GM21619 (cell line): ENCODE measurements around the gene RGN.
"Not testable (repeated sequence)": the region's sequence is repeated elsewhere in the genome, so short reads cannot be mapped to it uniquely, and the experiment has no call there.

ENCODE experiments used
- ATAC-seq: cut with Tn5 transposase; IDR thresholded peaks from one replicate; pipeline ENCODE4 v1.9.1; 2021; ENCODE audit not compliant: unreplicated experiment

Gene RGN

GRCh38 chrX:47078129-47079043 is at the start of gene RGN:
TSS of gene RGN (plus strand) at chrX:47078443. CDS start at chrX:47081145, 2,702 bp downstream.
- ATAC-seq: no peak

- no peak for ATAC-seq
Measured at GRCh38 chrX:47030339-47030738, 47.9 kb upstream of the RGN start.

- ATAC-seq: no peak
Measured at GRCh38 chrX:47047989-47048388, 30.3 kb upstream of the RGN start.

GRCh38 chrX:47059142-47059874 is 18.9 kb upstream of the RGN start:
- no peak for ATAC-seq

GRCh38 chrX:47060708-47061107 is 17.5 kb upstream of the RGN start:
- no peak for ATAC-seq

GRCh38 chrX:47061238-47061919 is 16.9 kb upstream of the RGN start:
- ATAC-seq: no peak

GRCh38 chrX:47063179-47063578 is 15.1 kb upstream of the RGN start:
- no peak for ATAC-seq

- ATAC-seq: no peak
Measured at GRCh38 chrX:47068214-47068613, 10.0 kb upstream of the RGN start.

- ATAC-seq: no peak
Measured at GRCh38 chrX:47068720-47069119, 9.5 kb upstream of the RGN start.

GRCh38 chrX:47080215-47080914 is 2.1 kb downstream of the RGN start:
- ATAC-seq: no peak

GRCh38 chrX:47080915-47081236 is 2.6 kb downstream of the RGN start:
- ATAC-seq: no peak

GRCh38 chrX:47091149-47091775 is 13.0 kb downstream of the RGN start:
- ATAC-seq: no peak

GRCh38 chrX:47093248-47093647 is 15.0 kb downstream of the RGN start:
- no peak for ATAC-seq

- ATAC-seq: no peak
Measured at GRCh38 chrX:47093860-47094259, 15.6 kb downstream of the RGN start.

GRCh38 chrX:47097018-47097417 is 18.8 kb downstream of the RGN start:
- no peak for ATAC-seq

GRCh38 chrX:47098338-47099094 is 20.3 kb downstream of the RGN start:
- ATAC-seq: no peak

GRCh38 chrX:47101206-47101605 is 23.0 kb downstream of the RGN start:
- ATAC-seq: no peak

- ATAC-seq: not testable (repeated sequence)
Measured at GRCh38 chrX:47110936-47111615, 32.8 kb downstream of the RGN start.

GRCh38 chrX:47112316-47112954 is 34.2 kb downstream of the RGN start:
- no peak for ATAC-seq
